H54 (cell line): ENCODE data around the gene GAPT.
A peak's percentile ranks its signal among the peaks of the same experiment; 100 is the strongest.

Experiments used
- DNase-seq: peaks from one replicate; pipeline ENCODE4 v3.0.0; 2011; ENCODE audit warnings: low spot score, mixed read lengths; ENCODE audit not compliant: insufficient read length
- FAIRE-seq: peaks from 3 replicates; lab custom pipeline; 2011; peaks lifted over from hg19 to GRCh38; lab: Jason Lieb, UNC
- POLR2A ChIP-seq: IDR thresholded peaks from 2 replicates; pipeline ENCODE4 v1.6.1; 2011; ENCODE audit warnings: low read depth, mild to moderate bottlenecking, low read length

The GAPT gene

DNA sequence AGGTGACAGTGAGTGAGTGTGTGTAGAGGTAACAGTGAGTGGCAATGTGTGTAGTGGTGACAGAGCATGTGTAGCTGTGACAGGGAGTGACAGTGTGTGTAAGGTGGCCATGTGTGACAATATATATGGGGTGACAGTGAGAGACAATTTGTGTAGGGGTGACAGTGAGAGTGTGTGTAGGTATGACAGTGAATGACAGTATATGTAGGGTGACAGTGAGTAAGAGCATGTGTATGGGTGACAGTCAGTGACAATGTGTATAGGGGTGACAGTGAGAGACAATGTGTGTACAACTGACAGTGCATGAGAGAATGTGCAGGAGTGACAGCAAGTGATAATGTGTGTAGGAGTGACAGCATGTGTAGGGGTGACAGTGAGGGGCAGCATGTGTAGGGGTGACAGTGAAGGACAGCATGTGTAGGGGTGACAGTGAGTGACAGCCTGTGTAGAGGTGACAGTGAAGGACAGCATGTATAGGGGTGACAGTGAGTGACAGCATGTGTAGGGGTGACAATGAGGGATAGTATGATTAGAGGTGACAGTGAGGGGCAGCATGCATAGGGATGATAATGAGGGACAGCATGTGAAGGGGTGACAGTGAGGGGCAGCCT lies 10.1 kb upstream of the GAPT start:
- no peak for TF ChIP-seq POLR2A
- DNase-seq: no peak
- FAIRE-seq: no peak

DNA sequence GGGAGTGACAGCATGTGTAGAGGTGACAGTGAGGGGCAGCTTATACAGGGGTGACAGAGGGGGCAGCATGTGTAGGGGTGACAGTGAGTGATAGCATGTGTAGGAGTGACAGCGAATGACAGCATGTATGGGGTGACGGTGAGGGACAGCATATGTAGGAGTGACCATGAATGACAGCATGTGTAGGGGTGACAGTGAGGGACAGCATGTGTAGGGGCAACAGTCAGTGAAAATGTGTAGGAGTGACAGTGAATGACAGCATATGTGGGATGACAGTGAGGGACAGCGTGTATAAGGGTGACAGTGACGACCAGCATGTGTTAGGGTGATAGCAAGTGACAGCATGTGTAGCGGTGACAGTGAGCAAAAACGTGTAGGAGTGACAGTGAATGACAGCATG lies 9.4 kb upstream of the GAPT start:
- FAIRE-seq: no peak
- DNase-seq: no peak
- no peak for TF ChIP-seq POLR2A

DNA sequence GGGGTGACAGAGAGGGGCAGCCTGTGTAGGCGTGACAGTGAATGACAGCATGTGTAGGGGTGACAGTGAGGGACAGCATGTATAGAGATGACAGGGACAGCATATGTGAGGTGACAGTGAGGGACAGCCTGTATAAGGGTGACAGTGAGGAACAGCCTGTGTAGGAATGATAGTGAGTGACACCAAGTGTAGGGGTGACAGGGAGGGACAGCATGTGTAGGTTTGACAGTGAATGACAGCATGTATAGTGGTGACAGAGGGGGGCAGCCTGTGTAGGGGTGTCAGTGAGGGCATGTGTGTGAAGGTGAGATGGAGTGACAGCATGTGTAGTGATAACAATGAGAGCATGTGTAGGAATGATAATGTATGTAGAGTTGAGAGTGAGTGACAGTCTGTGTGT lies 8.7 kb upstream of the GAPT start:
- FAIRE-seq: no peak

DNA sequence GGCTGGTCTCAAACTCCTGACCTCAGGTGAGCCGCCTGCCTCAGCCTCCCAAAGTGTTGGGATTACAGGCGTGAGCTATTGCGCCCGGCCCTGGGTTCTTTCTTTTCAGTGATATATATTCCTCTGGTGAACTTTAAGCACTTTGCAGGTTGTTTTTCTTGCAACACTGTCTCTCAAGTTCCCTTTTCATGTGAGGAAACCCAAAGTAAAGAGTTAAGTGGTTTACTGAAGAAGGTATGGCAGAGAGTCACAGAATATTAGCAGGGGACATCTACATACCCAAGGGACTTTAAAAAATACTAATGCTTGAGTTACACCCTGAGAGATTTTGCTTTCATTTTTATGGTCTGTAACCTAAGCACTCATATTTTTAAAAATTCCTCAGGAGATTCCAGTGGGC lies 6.7 kb upstream of the GAPT start:
- DNase-seq (no peak), FAIRE-seq (no peak)
- no peak for TF ChIP-seq POLR2A

More for the DNA sequence above, 8.7 kb upstream of the GAPT start:
- DNase-seq: no peak
- TF ChIP-seq POLR2A: no peak

DNA sequence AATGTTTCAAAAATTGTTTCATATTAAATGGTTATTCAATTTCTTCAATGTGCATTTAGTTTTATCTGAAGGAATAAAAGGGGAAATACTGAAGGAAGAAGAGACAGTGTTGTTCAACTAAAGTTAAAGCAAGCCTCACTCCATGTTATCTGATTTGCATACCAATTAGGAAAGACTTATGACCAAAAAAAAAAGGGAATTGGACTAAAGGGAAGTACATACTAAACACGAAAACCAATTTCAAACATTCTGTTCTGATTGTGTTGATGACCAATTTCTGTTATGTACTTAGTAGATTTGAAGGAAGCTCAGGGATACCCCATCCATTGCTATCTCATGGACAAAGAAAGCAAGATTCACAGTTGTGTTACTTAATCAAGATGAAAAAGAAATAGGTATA lies 4.9 kb upstream of the GAPT start:
- TF ChIP-seq POLR2A: no peak
- no peak for FAIRE-seq
- no peak for DNase-seq

DNA sequence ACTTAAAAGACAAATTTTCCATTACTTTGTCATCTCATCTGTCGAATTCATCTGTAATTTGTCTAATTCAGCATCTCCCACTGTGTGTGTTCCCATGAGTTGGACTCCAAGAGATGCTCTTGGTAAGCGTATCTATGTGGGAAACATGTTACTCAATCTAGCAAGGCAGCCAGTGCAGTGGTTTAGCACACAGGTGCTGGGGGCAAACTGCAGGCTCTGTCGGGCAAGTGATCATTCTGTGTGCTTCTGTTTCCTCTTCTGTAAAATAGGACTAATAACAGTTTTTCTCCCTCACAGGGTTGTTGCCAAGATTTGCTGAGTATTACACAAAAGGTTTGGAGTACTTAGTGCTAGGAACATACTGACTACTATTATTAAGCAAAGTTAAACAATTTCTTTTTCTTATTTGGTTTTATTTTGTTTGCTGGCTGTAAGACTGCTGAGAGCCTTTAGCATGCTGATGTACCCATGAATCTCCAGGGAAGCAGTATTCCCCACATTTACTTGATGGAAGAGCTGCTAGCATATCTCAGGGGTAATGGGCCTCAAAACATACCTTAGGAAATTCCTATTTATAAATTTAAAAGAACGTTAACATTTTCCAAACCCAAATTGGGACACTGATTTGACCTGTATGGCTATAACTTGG lies 709 bp upstream of the GAPT start:
- FAIRE-seq: no peak
- TF ChIP-seq POLR2A: no peak
- no peak for DNase-seq

DNA sequence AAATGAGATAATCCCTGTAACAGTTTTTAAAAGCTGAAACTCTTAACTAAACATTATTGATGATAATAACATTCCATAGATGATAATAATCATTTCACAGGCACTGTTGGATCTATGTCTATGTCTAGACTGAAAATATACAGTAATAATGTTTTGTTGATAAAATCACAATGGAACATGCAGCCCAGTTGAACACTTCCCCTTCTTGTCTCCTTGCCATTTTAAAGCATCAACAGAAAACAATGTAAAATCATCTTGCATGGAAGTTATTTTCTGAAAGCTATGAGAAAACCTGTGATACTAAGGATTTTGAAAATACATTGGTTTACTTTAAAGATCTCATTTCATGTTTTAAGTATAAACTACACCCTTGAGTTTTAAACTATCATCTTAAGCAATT lies 1.9 kb downstream of the GAPT start:
- FAIRE-seq (no peak), DNase-seq (no peak)
- TF ChIP-seq POLR2A: no peak

DNA sequence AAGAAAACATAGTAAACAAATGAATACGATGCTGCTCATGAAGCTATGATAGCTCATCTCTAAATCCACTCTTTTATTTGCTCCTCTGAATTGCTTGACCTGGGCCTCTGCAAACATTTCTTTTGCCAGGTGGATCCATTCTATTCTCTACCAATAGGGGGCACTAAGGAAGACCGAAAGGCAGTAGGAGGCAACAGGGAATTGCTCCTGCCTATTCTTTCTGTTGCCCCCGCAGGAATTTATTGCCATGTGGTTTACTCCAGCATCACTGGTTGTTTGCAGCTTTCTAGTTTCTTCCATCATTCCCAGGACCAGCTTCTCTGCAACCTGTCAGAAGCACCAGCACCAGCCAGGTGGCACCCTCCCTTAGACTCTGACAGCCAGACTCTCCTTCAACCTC lies 5.3 kb downstream of the GAPT start:
- FAIRE-seq (no peak), DNase-seq (no peak)
- no peak for TF ChIP-seq POLR2A

DNA sequence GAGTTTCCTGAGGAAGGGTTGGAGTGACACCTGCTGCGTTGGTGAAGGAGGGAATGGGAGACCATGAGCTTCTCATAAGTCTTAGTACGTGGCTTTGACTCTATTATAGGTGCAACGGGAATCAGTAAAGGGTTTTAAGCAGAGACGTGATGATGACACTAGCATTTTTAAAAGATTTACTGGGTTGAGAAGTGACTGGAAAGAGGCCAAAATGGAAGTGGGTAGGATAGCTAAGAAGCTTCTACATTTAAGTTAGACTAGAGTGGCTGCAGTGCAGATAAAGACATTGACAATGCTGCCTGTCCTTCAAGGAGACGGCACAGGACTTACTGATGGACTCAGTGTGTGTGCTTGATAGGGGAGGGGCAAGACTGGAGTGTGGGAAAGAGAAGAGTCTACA lies 6.2 kb downstream of the GAPT start:
- no peak for TF ChIP-seq POLR2A
- FAIRE-seq (no peak), DNase-seq (no peak)

DNA sequence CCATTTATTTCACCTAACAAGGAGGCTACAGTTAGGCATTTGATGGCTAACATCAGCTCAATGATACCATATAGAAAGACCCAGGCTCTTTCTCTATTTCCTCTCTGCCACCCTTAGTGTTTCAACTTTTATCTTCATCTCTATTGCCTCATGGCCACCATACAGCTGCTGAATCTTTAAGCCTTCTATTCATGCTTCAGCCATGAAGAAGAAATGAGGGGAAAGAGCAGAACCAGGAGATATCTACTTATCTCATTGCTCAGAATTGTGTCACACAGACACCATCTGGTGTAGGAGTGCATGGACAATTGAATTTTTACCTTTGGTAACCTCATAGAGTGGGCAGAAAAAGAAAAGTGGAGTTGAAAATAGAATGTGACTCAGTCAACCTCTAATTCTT lies 6.7 kb downstream of the GAPT start:
- no peak for TF ChIP-seq POLR2A
- FAIRE-seq (no peak), DNase-seq (no peak)

DNA sequence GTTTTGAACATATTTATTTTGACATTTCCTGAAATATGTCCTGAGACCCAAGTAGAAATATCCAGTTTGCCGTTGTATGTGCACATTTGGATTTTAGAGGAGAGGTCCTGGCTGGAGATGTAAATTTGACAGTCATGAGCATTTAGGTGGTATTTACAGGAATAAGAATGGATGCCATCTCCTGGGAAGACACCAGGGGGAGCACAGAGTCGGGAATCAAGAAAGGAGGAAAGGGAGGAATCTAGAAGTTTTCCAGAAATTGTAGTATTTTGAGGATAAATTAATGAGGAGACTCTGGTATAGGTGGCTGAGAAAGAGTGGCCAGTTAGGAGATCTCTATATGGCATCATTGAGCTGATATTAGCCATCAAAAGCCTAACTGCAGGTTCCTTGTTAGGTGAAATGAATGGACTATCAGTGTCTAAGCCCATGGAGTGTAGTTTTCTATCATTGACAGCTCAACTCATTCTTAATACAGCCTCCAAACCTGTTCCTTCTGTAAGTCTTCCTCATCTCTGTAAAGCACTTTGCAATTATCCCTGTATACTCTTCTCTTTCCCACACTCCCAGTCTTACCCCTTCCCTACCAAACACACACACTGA lies 7.2 kb downstream of the GAPT start:
- no peak for DNase-seq
- FAIRE-seq: peak; percentile 36
- TF ChIP-seq POLR2A: no peak

DNA sequence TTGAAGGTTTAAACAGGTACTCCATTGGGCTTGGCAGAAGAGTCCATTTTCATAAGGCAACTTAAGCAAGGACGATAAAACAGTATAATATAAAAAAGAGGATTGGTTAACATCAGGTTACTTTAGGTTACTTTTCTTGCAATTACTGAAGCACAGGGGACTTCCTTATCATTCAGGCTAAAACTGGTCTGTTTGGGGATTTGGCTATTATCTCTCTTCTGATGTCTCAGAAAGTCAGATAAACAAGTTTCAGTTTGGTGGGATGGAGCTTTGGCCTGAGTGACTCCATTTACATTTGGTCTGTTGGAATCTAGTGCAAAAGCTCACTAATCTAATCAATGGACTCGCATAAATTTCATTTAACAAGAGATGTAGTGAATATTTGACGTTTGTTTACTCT lies 8.0 kb downstream of the GAPT start:
- FAIRE-seq: no peak
- DNase-seq: no peak
- no peak for TF ChIP-seq POLR2A

DNA sequence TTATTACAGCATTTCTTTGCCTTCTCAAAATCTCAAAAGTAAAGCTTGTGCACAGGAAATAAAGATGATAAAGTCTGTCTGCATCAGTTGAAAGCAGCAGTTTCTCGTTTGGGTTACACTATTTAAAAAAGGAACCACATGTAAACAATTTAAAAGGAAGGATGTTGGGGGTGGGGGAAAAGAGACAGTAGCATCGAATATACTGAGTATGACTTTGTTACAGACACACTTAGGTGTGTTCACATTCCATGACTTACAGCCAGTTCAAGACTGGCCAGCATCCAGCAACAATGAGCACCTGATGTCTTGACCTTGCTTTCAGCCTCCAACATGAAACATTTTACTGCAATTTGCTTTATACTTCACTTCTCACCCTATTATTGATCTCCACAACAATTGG lies 8.7 kb downstream of the GAPT start:
- DNase-seq (no peak), FAIRE-seq (no peak)
- no peak for TF ChIP-seq POLR2A

DNA sequence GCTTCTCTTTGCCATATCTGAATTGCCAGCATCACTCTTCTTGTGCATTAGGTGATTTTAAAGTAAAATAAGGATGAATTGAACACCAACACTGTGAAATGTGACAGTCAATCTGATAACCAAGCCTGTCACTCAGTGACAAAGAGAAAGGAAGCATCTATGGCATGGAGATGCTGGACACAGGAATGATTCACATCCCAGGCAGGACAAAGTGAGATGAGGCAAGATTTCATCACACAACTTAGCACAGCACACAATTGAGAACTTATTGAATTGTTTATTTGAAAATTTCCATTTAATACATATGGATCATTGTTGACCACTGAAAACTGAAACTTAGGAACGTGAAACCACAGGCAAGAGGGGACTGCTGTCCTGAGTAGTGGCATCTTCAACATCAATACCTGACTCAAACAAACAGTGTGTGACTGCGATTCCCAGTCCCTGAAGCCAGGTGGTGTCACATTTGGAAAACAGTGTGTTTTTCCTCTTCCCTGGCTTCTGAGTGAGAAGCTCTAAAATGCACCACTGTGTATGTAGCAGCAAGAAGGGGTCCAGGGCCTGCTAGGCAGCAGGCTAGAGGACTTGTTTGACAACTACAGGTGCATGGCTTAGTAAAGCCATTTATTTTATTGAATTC lies 10.7 kb downstream of the GAPT start:
- no peak for TF ChIP-seq POLR2A
- DNase-seq: no peak
- no peak for FAIRE-seq
